GM18508 (cell line): Measurements from ENCODE around the gene HID1.
"Not testable (repeated sequence)": the region's sequence is repeated elsewhere in the genome, so short reads cannot be mapped to it uniquely, and the experiment has no call there.

Source experiments
- ATAC-seq: cut with Tn5 transposase; IDR thresholded peaks from one replicate; pipeline ENCODE4 v1.9.1; 2021; ENCODE audit warnings: moderate number of reproducible peaks; ENCODE audit not compliant: insufficient read depth, unreplicated experiment

Gene HID1

GRCh38 chr17:75001915-75002843, 29.6 kb upstream of the HID1 start:
- ATAC-seq = no peak

- ATAC-seq = no peak
Observed at GRCh38 chr17:74999523-74999922, 27.0 kb upstream of the HID1 start.

- no peak for ATAC-seq
Observed at GRCh38 chr17:74998783-74999182, 26.2 kb upstream of the HID1 start.

- ATAC-seq = no peak
Observed at GRCh38 chr17:74995847-74996246, 23.3 kb upstream of the HID1 start.

GRCh38 chr17:74994440-74994839, 21.9 kb upstream of the HID1 start:
- no peak for ATAC-seq

- no peak for ATAC-seq
Observed at GRCh38 chr17:74992223-74992622, 19.7 kb upstream of the HID1 start.

- no peak for ATAC-seq
Observed at GRCh38 chr17:74990581-74991105, 18.1 kb upstream of the HID1 start.

GRCh38 chr17:74987909-74988711, 15.6 kb upstream of the HID1 start:
- ATAC-seq = no peak

- ATAC-seq = no peak
Observed at GRCh38 chr17:74987418-74987908, 14.9 kb upstream of the HID1 start, which contains the start of gene CDR2L. CDR2L (plus strand) TSS chr17:74987632; CDS start chr17:74988044, 412 bp downstream.

- ATAC-seq = no peak
Observed at GRCh38 chr17:74986206-74986576, 13.6 kb upstream of the HID1 start.

- not testable (repeated sequence) for ATAC-seq
Observed at GRCh38 chr17:74982663-74983313, 10.2 kb upstream of the HID1 start.

GRCh38 chr17:74981979-74982662, 9.6 kb upstream of the HID1 start:
- ATAC-seq = no peak

GRCh38 chr17:74981318-74981978, 8.9 kb upstream of the HID1 start:
- no peak for ATAC-seq

GRCh38 chr17:74979408-74980146, 7.0 kb upstream of the HID1 start:
- no peak for ATAC-seq

- no peak for ATAC-seq
Observed at GRCh38 chr17:74978240-74978639, 5.7 kb upstream of the HID1 start.

- ATAC-seq = no peak
Observed at GRCh38 chr17:74977802-74978201, 5.2 kb upstream of the HID1 start.

- ATAC-seq = no peak
Observed at GRCh38 chr17:74975943-74976342, 3.4 kb upstream of the HID1 start.

- ATAC-seq = no peak
Observed at GRCh38 chr17:74972973-74973328, 392 bp upstream of the HID1 start.

- no peak for ATAC-seq
Observed at GRCh38 chr17:74971842-74972106, 785 bp downstream of the HID1 start.
